ENCODE results near the gene SLC25A17.
"Not testable (repeated sequence)": the region's sequence is repeated elsewhere in the genome, so short reads cannot be mapped to it uniquely, and the experiment has no call there.

SLC25A17 gene

GRCh38 chr22:40834619-40835018 is 15.5 kb upstream of the SLC25A17 start:
- H3K27ac ChIP-seq (ENCODE audit: low read depth, low read length), result no peak overlapping the region
- peaks cover 54% of the 10 kb centered on the region; the same call in 1 of the 2 replicates for H3K36me3 ChIP-seq (ENCODE audit: low read length)
- no peak for TF ChIP-seq EZH2phosphoT487 (conservative IDR thresholded peaks at IDR 0.05; ENCODE audit: low read length)
- TF ChIP-seq CTCF (IDR thresholded peaks at IDR 0.05; ENCODE audit: insufficient read depth, low read length, poor library complexity, severe bottlenecking), result no peak
- peaks cover 15% of the 10 kb centered on the region for H3K79me2 ChIP-seq (ENCODE audit: insufficient read depth, low read length)
- H3K9me3 ChIP-seq (ENCODE audit: insufficient read depth, low read length), result no peaks in the 10 kb centered on the region
- no peak overlapping the region for H3K9ac ChIP-seq (ENCODE audit: low read length)
- H2AFZ ChIP-seq (ENCODE audit: low read depth, low read length, severe bottlenecking), result no peak overlapping the region
- H3K27me3 ChIP-seq (ENCODE audit: low read length), result no peaks in the 10 kb centered on the region
- H3K4me2 ChIP-seq (ENCODE audit: low read depth, low read length, poor library complexity, severe bottlenecking), result no peak overlapping the region
- H3F3A ChIP-seq (ENCODE audit: insufficient read depth), result peaks cover 7% of the 10 kb centered on the region; the same call in 1 of the 2 replicates
- 0 out of 2 replicates have a peak, but pooled peaks cover 2% of the 10 kb centered on the region for H4K20me1 ChIP-seq (ENCODE audit: low read depth, low read length)
- no peaks in the 10 kb centered on the region for H3K9me2 ChIP-seq (replicated peaks; ENCODE audit: insufficient read depth, low read length)
- H3K4me3 ChIP-seq (ENCODE audit: insufficient read depth, low read length, poor library complexity, severe bottlenecking), result no peak overlapping the region

GRCh38 chr22:40829131-40829530 is 10.0 kb upstream of the SLC25A17 start:
- Histone ChIP-seq H3K27me3 (ENCODE audit: low read length) (no peaks in the 10 kb centered on the region), H3K4me2 (ENCODE audit: low read depth, low read length, poor library complexity, severe bottlenecking) (no peak overlapping the region), H3K27ac (ENCODE audit: low read depth, low read length) (no peak overlapping the region), H4K20me1 (ENCODE audit: low read depth, low read length) (0 out of 2 replicates have a peak, but pooled peaks cover 2% of the 10 kb centered on the region), H3K79me2 (ENCODE audit: insufficient read depth, low read length) (no peaks in the 10 kb centered on the region), H3K4me3 (ENCODE audit: insufficient read depth, low read length, poor library complexity, severe bottlenecking) (no peak overlapping the region), H3K9me3 (ENCODE audit: insufficient read depth, low read length) (no peaks in the 10 kb centered on the region), H3K9ac (ENCODE audit: low read length) (no peak overlapping the region), H3F3A (ENCODE audit: insufficient read depth) (peaks cover 18% of the 10 kb centered on the region; the same call in 1 of the 2 replicates), H3K9me2 (replicated peaks; ENCODE audit: insufficient read depth, low read length) (no peaks in the 10 kb centered on the region), H2AFZ (ENCODE audit: low read depth, low read length, severe bottlenecking) (no peak overlapping the region), H3K36me3 (ENCODE audit: low read length) (peaks cover 56% of the 10 kb centered on the region)
- no peak for TF ChIP-seq CTCF (IDR thresholded peaks at IDR 0.05; ENCODE audit: insufficient read depth, low read length, poor library complexity, severe bottlenecking)
- TF ChIP-seq EZH2phosphoT487 (conservative IDR thresholded peaks at IDR 0.05; ENCODE audit: low read length), result no peak

GRCh38 chr22:40826984-40827741 is 8.0 kb upstream of the SLC25A17 start:
- no peaks in the 10 kb centered on the region for H3K79me2 ChIP-seq (ENCODE audit: insufficient read depth, low read length)
- no peaks in the 10 kb centered on the region for H3K27me3 ChIP-seq (ENCODE audit: low read length)
- H3K36me3 ChIP-seq (ENCODE audit: low read length), result peaks cover 46% of the 10 kb centered on the region
- H4K20me1 ChIP-seq (ENCODE audit: low read depth, low read length), result 0 out of 2 replicates have a peak, but pooled peaks cover 2% of the 10 kb centered on the region
- no peak overlapping the region for H3K4me3 ChIP-seq (ENCODE audit: insufficient read depth, low read length, poor library complexity, severe bottlenecking)
- no peak overlapping the region for H3K9ac ChIP-seq (ENCODE audit: low read length)
- H3K27ac ChIP-seq (ENCODE audit: low read depth, low read length), result no peak overlapping the region
- H3K4me2 ChIP-seq (ENCODE audit: low read depth, low read length, poor library complexity, severe bottlenecking), result no peak overlapping the region
- H3K9me3 ChIP-seq (ENCODE audit: insufficient read depth, low read length), result no peaks in the 10 kb centered on the region
- H3F3A ChIP-seq (ENCODE audit: insufficient read depth), result peaks cover 37% of the 10 kb centered on the region
- H3K9me2 ChIP-seq (replicated peaks; ENCODE audit: insufficient read depth, low read length), result no peaks in the 10 kb centered on the region
- TF ChIP-seq EZH2phosphoT487 (conservative IDR thresholded peaks at IDR 0.05; ENCODE audit: low read length) (no peak), CTCF (IDR thresholded peaks at IDR 0.05; ENCODE audit: insufficient read depth, low read length, poor library complexity, severe bottlenecking) (no peak)
- H2AFZ ChIP-seq (ENCODE audit: low read depth, low read length, severe bottlenecking), result no peak overlapping the region

- H3K4me3 ChIP-seq (ENCODE audit: insufficient read depth, low read length, poor library complexity, severe bottlenecking); H3K9me2 ChIP-seq (replicated peaks; ENCODE audit: insufficient read depth, low read length); H3K27ac ChIP-seq (ENCODE audit: low read depth, low read length); H3K27me3 ChIP-seq (ENCODE audit: low read length); H3K4me2 ChIP-seq (ENCODE audit: low read depth, low read length, poor library complexity, severe bottlenecking); H3K79me2 ChIP-seq (ENCODE audit: insufficient read depth, low read length); H4K20me1 ChIP-seq (ENCODE audit: low read depth, low read length); H3K9me3 ChIP-seq (ENCODE audit: insufficient read depth, low read length); H2AFZ ChIP-seq (ENCODE audit: low read depth, low read length, severe bottlenecking); H3K9ac ChIP-seq (ENCODE audit: low read length): not testable (repeated sequence)
- Histone ChIP-seq H3K36me3 (ENCODE audit: low read length) (peaks cover 41% of the 10 kb centered on the region), H3F3A (ENCODE audit: insufficient read depth) (peaks cover 37% of the 10 kb centered on the region)
Observed at GRCh38 chr22:40826292-40826691, 7.1 kb upstream of the SLC25A17 start.

All from SU-DHL-6 (cell line).